HepG2 (cell line): ENCODE measurements around the gene NRAP. TPM values are rescaled to one million over a fixed set of nuclear protein-coding genes. Genes with fewer than 3 reads are reported as not detected.

ENCODE experiments used
- ATAC-seq: fragments of 200-7000 bp; cut with Tn5 transposase; 3 replicates; pipeline ENCODE4 v1.9.1; 2020; ENCODE audit warnings: mild to moderate bottlenecking, moderate library complexity
- BruUV-seq: library from RNA; stranded (reverse); fragments of 400-500 nt; replicated peaks from 2 replicates; lab custom pipeline; 2021; lab: Mats Ljungman, UMichigan
- CTCF ChIA-PET: fragments of 300-600 bp; formaldehyde crosslinking; extraction: SDS; loops from one replicate; lab custom pipeline; 2021; ENCODE audit warnings: low total read pairs, inconsistent platforms, low intra/inter-chr PET ratio; lab: Yijun Ruan, JAX
- POLR2A ChIA-PET: fragments of 350-600 bp; sonication (Branson Sonifier 250); formaldehyde crosslinking; loops from one replicate; lab custom pipeline; 2020; ENCODE audit warnings: antibody characterized with exemption, inconsistent platforms; lab: Yijun Ruan, JAX
- DNase-seq: peaks from one replicate; pipeline ENCODE4 v3.0.0-alpha.2; 2015; ENCODE audit warnings: low spot score
- FAIRE-seq: peaks from 3 replicates; lab custom pipeline; 2011; peaks lifted over from hg19 to GRCh38; lab: Jason Lieb, UNC
- H2AFZ ChIP-seq: one replicate; pipeline ENCODE4 v1.6.1; 2011; ENCODE audit warnings: low read length, inconsistent platforms
- H3K27ac ChIP-seq: fragments of 300-600 bp; 3 replicates; pipeline ENCODE4 v1.8.0; 2011; ENCODE audit warnings: mixed run types, mild to moderate bottlenecking, mixed read lengths, low read length, inconsistent platforms; ENCODE audit not compliant: insufficient read depth; ENCODE audit errors: extremely low read length
- H3K27me3 ChIP-seq, 2 experiments: fragments of 200-600 bp in 1 of 2; 2 replicates in 1 of 2; 3 replicates in 1 of 2; pipeline versions ENCODE4 v1.6.0 to v1.8.0; 2011; ENCODE audit warnings: low read length in 2 of 2, mild to moderate bottlenecking in 2 of 2, moderate library complexity in 2 of 2, inconsistent platforms in 1 of 2; ENCODE audit not compliant: insufficient read depth in 2 of 2, control insufficient read depth in 1 of 2
- H3K36me3 ChIP-seq, 2 experiments: fragments of 200-600 bp in 1 of 2; replicated peaks in 1 of 2; 2 replicates in 1 of 2; 3 replicates in 1 of 2; pipeline versions ENCODE4 v1.5.1 to v1.8.0; 2011; ENCODE audit warnings: low read length in 2 of 2, inconsistent platforms in 1 of 2; ENCODE audit not compliant: insufficient read depth in 2 of 2, control insufficient read depth in 1 of 2
- H3K4me1 ChIP-seq: 2 replicates; pipeline ENCODE4 v1.5.1; 2012; ENCODE audit warnings: low read length, inconsistent platforms; ENCODE audit not compliant: insufficient read depth
- H3K4me2 ChIP-seq: 2 replicates; pipeline ENCODE4 v1.6.0; 2011; ENCODE audit warnings: low read depth, low read length, inconsistent platforms
- H3K4me3 ChIP-seq, 3 experiments: fragments of 200-600 bp in 1 of 3; sonication (generic), shearing (Covaris generic) in 1 of 3; replicated peaks in 1 of 3; 2 replicates each; pipeline ENCODE4 v1.5.1; 2011 to 2016; ENCODE audit warnings: low read length in 3 of 3, inconsistent platforms in 2 of 3, low read depth in 2 of 3, mild to moderate bottlenecking in 2 of 3, control low read depth in 1 of 3, mixed read lengths in 1 of 3; ENCODE audit not compliant: insufficient read depth in 1 of 3
- H3K79me2 ChIP-seq: one replicate; pipeline ENCODE4 v1.6.1; 2011; ENCODE audit warnings: low read length, inconsistent platforms; ENCODE audit not compliant: insufficient read depth
- H3K9ac ChIP-seq: 2 replicates; pipeline ENCODE4 v1.6.0; 2011; ENCODE audit warnings: mild to moderate bottlenecking, low read depth, low read length, inconsistent platforms; ENCODE audit not compliant: insufficient read depth
- H3K9me3 ChIP-seq: 2 replicates; pipeline ENCODE4 v1.5.1; 2012; ENCODE audit warnings: mild to moderate bottlenecking, low read length
- H4K20me1 ChIP-seq: 2 replicates; pipeline ENCODE4 v1.6.0; 2011; ENCODE audit warnings: inconsistent platforms, mild to moderate bottlenecking, low read length, moderate library complexity; ENCODE audit not compliant: insufficient read depth
- ESRRA ChIP-seq: sonication (generic); formaldehyde crosslinking; IDR thresholded peaks from 2 replicates; pipeline ENCODE4 v1.5.1; 2020; ENCODE audit warnings: mild to moderate bottlenecking, low read depth, missing genetic modification reagents
- FOXM1 ChIP-seq: sonication (generic); formaldehyde crosslinking; IDR thresholded peaks from 2 replicates; pipeline ENCODE4 v1.5.0; 2020; ENCODE audit warnings: missing genetic modification reagents
- KDM5A ChIP-seq: fragments of 200-600 bp; sonication (generic); IDR thresholded peaks from 2 replicates; pipeline ENCODE4 v1.7.0; 2018; ENCODE audit warnings: antibody characterized with exemption, mild to moderate bottlenecking, low read length, borderline replicate concordance
- KMT2B ChIP-seq: IDR thresholded peaks from 2 replicates; pipeline ENCODE4 v1.6.1; 2016; ENCODE audit warnings: missing genetic modification reagents, missing compliant biosample characterization
- ZNF282 ChIP-seq: fragments of 450-650 bp; IDR thresholded peaks from 2 replicates; pipeline ENCODE4 v1.6.1; 2018; ENCODE audit not compliant: partially characterized antibody
- ZSCAN21 ChIP-seq: sonication (generic); formaldehyde crosslinking; IDR thresholded peaks from 2 replicates; pipeline ENCODE4 v1.8.0; 2022; ENCODE audit warnings: mild to moderate bottlenecking, missing genetic modification reagents, moderate library complexity, borderline replicate concordance
- WGBS: methylation state at CpG from one replicate; pipeline ENCODE4 v1.1.6; 2017; ENCODE audit warnings: low lambda C conversion rate; 5-methylcytosine and 5-hydroxymethylcytosine counted together
- in situ Hi-C: cut with HindIII; loops from 2 replicates; pipeline ENCODE4 v1.10.0; 2017; ENCODE audit warnings: low pct_unique_long_range_greater_than_20kb; ENCODE audit not compliant: extremely low pct_ligation_motif_present
- intact Hi-C: fragments of 100-400 bp; cut with micrococcal nuclease; formaldehyde crosslinking; loops from one replicate; pipeline ENCODE4 v1.10.0; 2022; ENCODE audit not compliant: unreplicated experiment
- polyA plus RNA-seq, 8 experiments: library from polyadenylated mRNA; depleted of rRNA in 3 of 8; stranded (reverse) in 7 of 8; unstranded in 1 of 8; fragments of >200 nt; fragmentation: Illumina TruSeq in 4 of 8; extraction: Trizol in 4 of 8; gene quantifications; 2 replicates each; pipeline versions ENCODE4 v1.2.1 to v1.2.3, GENCODE V29; 2011 to 2016; ENCODE audit warnings: low read depth in 4 of 8, missing spikeins in 1 of 8, mixed read lengths in 1 of 8; ENCODE audit not compliant: insufficient read depth in 1 of 8
- total RNA-seq, 5 experiments: library from RNA; depleted of rRNA; stranded (reverse); fragments of >200 nt; fragmentation: Illumina TruSeq; extraction: Trizol; gene quantifications; 2 replicates each; pipeline ENCODE4 v1.2.3, GENCODE V29; 2016; ENCODE audit warnings: low read depth in 1 of 5
- TF ChIP-seq, protein P1 (sequence below): sonication (generic); formaldehyde crosslinking; IDR thresholded peaks from 2 replicates; pipeline ENCODE4 v1.8.1; 2022; ENCODE audit warnings: mild to moderate bottlenecking, missing genetic modification reagents

NRAP gene
- total and polyA plus RNA-seq, 2 of the 13 experiments (the other 11 are each of a cell fraction or from before 2014, with no cell fraction given) = not detected

DNA sequence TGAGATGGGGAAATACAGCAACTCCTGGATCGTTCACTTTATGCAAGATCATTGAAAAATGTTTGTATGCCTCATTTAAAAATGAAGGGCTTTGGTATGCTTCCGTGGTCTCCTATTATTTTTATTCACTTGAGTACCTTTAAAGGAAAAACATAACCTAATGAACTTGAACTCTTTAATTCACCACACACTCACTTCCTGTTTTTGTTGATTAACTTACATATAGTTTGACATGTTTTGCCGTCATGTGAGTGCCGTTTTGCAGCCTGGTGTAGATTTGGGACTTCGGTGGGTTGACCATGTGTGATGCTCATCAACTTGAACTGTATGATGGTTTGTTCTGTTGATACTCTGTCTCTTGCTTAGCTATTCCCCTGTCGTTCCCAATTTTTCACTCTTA lies 44.8 kb upstream of the NRAP start:
- Histone ChIP-seq H3K4me2 (no peak overlapping the region), H3K4me1 (no peaks in the 10 kb centered on the region), H3K4me3 (no peak overlapping the region), H3K27me3 (no peaks in the 10 kb centered on the region), H3K36me3 (no peaks in the 10 kb centered on the region; a peak in 1 of 5 replicates), H3K9me3 (no peaks in the 10 kb centered on the region), H2AFZ (no peak overlapping the region), H3K9ac (no peak overlapping the region), H3K27ac (no peak overlapping the region), H4K20me1 (no peaks in the 10 kb centered on the region), H3K79me2 (no peaks in the 10 kb centered on the region)
- in situ Hi-C loops = loop anchor here (5.0 kb wide), 1 partner anchor 394 kb away; no protein-coding TSS in a partner anchor
- intact Hi-C loops = no loop called here
- ChIA-PET POLR2A (no interaction called here), CTCF (no interaction called here)
- TF ChIP-seq, protein P1, sequence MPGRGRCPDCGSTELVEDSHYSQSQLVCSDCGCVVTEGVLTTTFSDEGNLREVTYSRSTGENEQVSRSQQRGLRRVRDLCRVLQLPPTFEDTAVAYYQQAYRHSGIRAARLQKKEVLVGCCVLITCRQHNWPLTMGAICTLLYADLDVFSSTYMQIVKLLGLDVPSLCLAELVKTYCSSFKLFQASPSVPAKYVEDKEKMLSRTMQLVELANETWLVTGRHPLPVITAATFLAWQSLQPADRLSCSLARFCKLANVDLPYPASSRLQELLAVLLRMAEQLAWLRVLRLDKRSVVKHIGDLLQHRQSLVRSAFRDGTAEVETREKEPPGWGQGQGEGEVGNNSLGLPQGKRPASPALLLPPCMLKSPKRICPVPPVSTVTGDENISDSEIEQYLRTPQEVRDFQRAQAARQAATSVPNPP = no peak
- FAIRE-seq (no peak), ATAC-seq (no peak), DNase-seq (no peak)
- BruUV-seq = no TSS peak
- 95% methylated on average over 6 of the region's 6 CpGs for WGBS

GRCh38 chr10:113706623-113707022 lies 42.8 kb upstream of the NRAP start:
- Histone ChIP-seq H3K4me2 (no peak overlapping the region), H3K27me3 (no peaks in the 10 kb centered on the region), H3K79me2 (no peaks in the 10 kb centered on the region), H3K4me3 (no peak overlapping the region), H3K4me1 (no peaks in the 10 kb centered on the region), H3K27ac (no peak overlapping the region), H4K20me1 (no peaks in the 10 kb centered on the region), H3K9me3 (no peaks in the 10 kb centered on the region), H3K9ac (no peak overlapping the region), H3K36me3 (no peaks in the 10 kb centered on the region; a peak in 3 of 5 replicates), H2AFZ (no peak overlapping the region)
- DNase-seq (no peak), ATAC-seq (no peak), FAIRE-seq (no peak)
- intact Hi-C loops (no loop called here), in situ Hi-C loops (loop anchor here (5.0 kb wide), 1 partner anchor 396 kb away; no protein-coding TSS in a partner anchor)
- BruUV-seq = no TSS peak
- TF ChIP-seq KMT2B (CRISPR knock-in tag) (no peak), KDM5A (no peak), ESRRA (CRISPR knock-in tag) (no peak), ZSCAN21 (CRISPR knock-in tag) (no peak), FOXM1 (CRISPR knock-in tag) (no peak), ZNF282 (no peak)
- WGBS = 95% methylated on average over 5 of the region's 5 CpGs
- CTCF ChIA-PET = interaction anchor here (1.0 kb wide), 1 partner anchor 397 kb away, joined by 3 read pairs; no protein-coding TSS in a partner anchor
- POLR2A ChIA-PET = no interaction called here
